Neuronal stem cell (in vitro differentiated cells): ENCODE data around the gene ACHE.
A peak's percentile ranks its signal among the peaks of the same experiment; 100 is the strongest.

Experiments
- DNase-seq: peaks from one replicate; pipeline ENCODE4 v3.0.0-alpha.2; 2013; ENCODE audit warnings: low spot score
- H2AFZ ChIP-seq: one replicate; pipeline ENCODE4 v1.6.1; 2013; ENCODE audit warnings: mild to moderate bottlenecking, low read length, inconsistent platforms
- H2AK5ac ChIP-seq: 2 replicates; pipeline ENCODE4 v1.6.1; 2013; ENCODE audit warnings: low read depth, mild to moderate bottlenecking, inconsistent platforms, low read length, moderate library complexity, mixed read lengths
- H2BK120ac ChIP-seq: 2 replicates; pipeline ENCODE4 v1.6.1; 2013; ENCODE audit warnings: low read depth, mild to moderate bottlenecking, inconsistent platforms, low read length, moderate library complexity, mixed read lengths
- H2BK12ac ChIP-seq: one replicate; pipeline ENCODE4 v1.6.1; 2013; ENCODE audit warnings: low read length, inconsistent platforms
- H2BK15ac ChIP-seq: 2 replicates; pipeline ENCODE4 v1.6.1; 2013; ENCODE audit warnings: mild to moderate bottlenecking, low read length, inconsistent platforms, mixed read lengths
- H2BK5ac ChIP-seq: one replicate; pipeline ENCODE4 v1.6.1; 2013; ENCODE audit warnings: inconsistent platforms, mild to moderate bottlenecking, low read length, moderate library complexity
- H3K14ac ChIP-seq: one replicate; pipeline ENCODE4 v1.6.1; 2013; ENCODE audit warnings: low read length, inconsistent platforms
- H3K18ac ChIP-seq: 2 replicates; pipeline ENCODE4 v1.6.1; 2013; ENCODE audit warnings: low read length, inconsistent platforms
- H3K23ac ChIP-seq: 2 replicates; pipeline ENCODE4 v1.6.1; 2013; ENCODE audit warnings: low read depth, mild to moderate bottlenecking, mixed read lengths, low read length, inconsistent platforms; ENCODE audit not compliant: poor library complexity
- H3K27ac ChIP-seq: replicated peaks from 3 replicates; pipeline ENCODE4 v1.5.1; 2013; ENCODE audit warnings: low read length, inconsistent platforms
- H3K27me3 ChIP-seq, 3 experiments: 2 replicates each; pipeline ENCODE4 v1.6.1; 2013; ENCODE audit warnings: low read length in 3 of 3, mild to moderate bottlenecking in 2 of 3, inconsistent platforms in 1 of 3, low read depth in 1 of 3, mixed read lengths in 1 of 3, moderate library complexity in 1 of 3; ENCODE audit not compliant: control insufficient read depth in 3 of 3, insufficient read depth in 3 of 3
- H3K36me3 ChIP-seq, 2 donors: replicated peaks in 1 of 2; 2 replicates each; pipeline ENCODE4 v1.6.1; 2013; ENCODE audit warnings: low read length in 2 of 2; ENCODE audit not compliant: control insufficient read depth in 2 of 2, insufficient read depth in 2 of 2
- H3K4ac ChIP-seq: 2 replicates; pipeline ENCODE4 v1.6.1; 2013; ENCODE audit warnings: inconsistent platforms, mild to moderate bottlenecking, low read length, moderate library complexity
- H3K4me1 ChIP-seq, 2 donors: 1 replicate in 1 of 2; 2 replicates in 1 of 2; pipeline ENCODE4 v1.6.1; 2013; ENCODE audit warnings: low read length in 2 of 2, low read depth in 1 of 2; ENCODE audit not compliant: control insufficient read depth in 2 of 2, insufficient read depth in 1 of 2
- H3K4me2 ChIP-seq: one replicate; pipeline ENCODE4 v1.6.1; 2013; ENCODE audit warnings: mild to moderate bottlenecking, low read length, inconsistent platforms; ENCODE audit not compliant: insufficient read depth, poor library complexity, severe bottlenecking
- H3K4me3 ChIP-seq, 2 donors: 2 replicates each; pipeline ENCODE4 v1.5.1; 2013; ENCODE audit warnings: low read length in 2 of 2, mild to moderate bottlenecking in 2 of 2, inconsistent platforms in 1 of 2, moderate library complexity in 1 of 2
- H3K79me1 ChIP-seq: one replicate; pipeline ENCODE4 v1.6.1; 2013; ENCODE audit warnings: low read depth, mild to moderate bottlenecking, inconsistent platforms, low read length, moderate library complexity
- H3K9ac ChIP-seq: one replicate; pipeline ENCODE4 v1.6.1; 2013; ENCODE audit warnings: mild to moderate bottlenecking, low read depth, low read length, inconsistent platforms; ENCODE audit not compliant: poor library complexity
- H3K9me3 ChIP-seq, 2 donors: replicated peaks in 1 of 2; 2 replicates each; pipeline versions ENCODE3 to v1.6.1; 2013; ENCODE audit warnings: low read length in 2 of 2, mild to moderate bottlenecking in 2 of 2, inconsistent platforms in 1 of 2, low read depth in 1 of 2, mixed read lengths in 1 of 2, moderate library complexity in 1 of 2; ENCODE audit not compliant: control insufficient read depth in 2 of 2, insufficient read depth in 1 of 2
- H4K8ac ChIP-seq: one replicate; pipeline ENCODE4 v1.6.1; 2013; ENCODE audit warnings: low read depth, mild to moderate bottlenecking, inconsistent platforms, low read length, moderate library complexity
- H4K91ac ChIP-seq: one replicate; pipeline ENCODE4 v1.6.1; 2013; ENCODE audit warnings: low read length, low read depth, mild to moderate bottlenecking, inconsistent platforms; ENCODE audit not compliant: poor library complexity
- WGBS, 2 donors: extraction: QIAGEN DNeasy Blood & Tissue Kit; methylation state at CpG; one replicate each; pipeline ENCODE4 v1.1.7; 2013; ENCODE audit warnings: missing lambda C conversion rate in 2 of 2, mixed read lengths in 1 of 2; ENCODE audit not compliant: insufficient read length in 2 of 2, insufficient replicate concordance in 1 of 2; ENCODE audit errors: extremely low coverage in 2 of 2; 5-methylcytosine and 5-hydroxymethylcytosine counted together

Gene ACHE

DNA sequence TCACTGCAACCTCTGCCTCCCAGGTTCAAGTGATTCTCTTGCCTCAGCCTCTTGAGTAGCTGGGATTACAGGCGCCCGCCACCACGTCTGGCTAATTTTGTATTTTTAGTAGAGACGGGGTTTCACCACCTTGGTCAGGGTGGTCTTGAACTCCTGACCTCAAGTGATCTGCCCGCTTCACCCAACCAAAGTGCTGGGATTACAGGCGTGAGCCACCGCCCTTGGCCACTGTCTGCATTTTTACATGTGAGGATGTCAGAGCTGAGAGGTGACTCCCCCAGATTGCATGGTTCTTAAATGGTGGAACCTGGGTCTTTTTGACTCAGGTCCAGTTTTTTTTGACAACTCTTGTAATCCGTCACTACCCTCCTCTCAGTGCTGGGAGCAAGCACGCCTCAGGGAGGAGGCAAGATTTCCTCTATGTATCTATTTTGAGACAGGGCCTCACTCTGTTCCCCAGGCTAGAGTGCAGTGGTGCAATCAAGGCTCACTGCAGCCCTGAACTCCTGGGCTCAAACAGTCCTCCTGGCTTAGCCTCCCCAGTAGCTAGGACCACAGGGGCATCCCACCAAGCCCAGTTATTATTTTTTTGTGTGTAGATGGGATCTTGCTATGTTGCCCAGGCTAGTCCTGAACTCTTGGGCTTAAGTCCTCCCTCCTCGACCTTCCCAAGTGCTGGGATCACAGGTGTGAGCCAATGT is 21.9 kb downstream of the ACHE start:
- Histone ChIP-seq H3K14ac (no peak overlapping the region), H3K9ac (no peak overlapping the region), H3K27me3 (no peaks in the 10 kb centered on the region), H2BK120ac (no peak overlapping the region), H2BK15ac (peak overlapping the region; percentile 15), H4K91ac (no peak overlapping the region), H3K4ac (no peak overlapping the region), H2AK5ac (peak overlapping the region; percentile 99), H3K23ac (no peak overlapping the region), H2AFZ (peak overlapping the region; percentile 87), H3K79me1 (peaks cover 6% of the 10 kb centered on the region), H3K4me3 (peak overlapping the region in 1 of 2 donors; percentile 85), H4K8ac (peak overlapping the region; percentile 29), H3K9me3 (no peaks in the 10 kb centered on the region), H3K18ac (no peak overlapping the region), H2BK5ac (no peak overlapping the region), H3K36me3 (peaks cover 33 to 80% of the 10 kb centered on the region in 2 donors), H2BK12ac (no peak overlapping the region), H3K27ac (no peak overlapping the region), H3K4me2 (peak overlapping the region; percentile 69), H3K4me1 (peaks cover 9 to 10% of the 10 kb centered on the region in 2 donors)
- no CpG with 5 or more reads among the region's 10 CpGs for WGBS, 2 donors
- DNase-seq = no peak

DNA sequence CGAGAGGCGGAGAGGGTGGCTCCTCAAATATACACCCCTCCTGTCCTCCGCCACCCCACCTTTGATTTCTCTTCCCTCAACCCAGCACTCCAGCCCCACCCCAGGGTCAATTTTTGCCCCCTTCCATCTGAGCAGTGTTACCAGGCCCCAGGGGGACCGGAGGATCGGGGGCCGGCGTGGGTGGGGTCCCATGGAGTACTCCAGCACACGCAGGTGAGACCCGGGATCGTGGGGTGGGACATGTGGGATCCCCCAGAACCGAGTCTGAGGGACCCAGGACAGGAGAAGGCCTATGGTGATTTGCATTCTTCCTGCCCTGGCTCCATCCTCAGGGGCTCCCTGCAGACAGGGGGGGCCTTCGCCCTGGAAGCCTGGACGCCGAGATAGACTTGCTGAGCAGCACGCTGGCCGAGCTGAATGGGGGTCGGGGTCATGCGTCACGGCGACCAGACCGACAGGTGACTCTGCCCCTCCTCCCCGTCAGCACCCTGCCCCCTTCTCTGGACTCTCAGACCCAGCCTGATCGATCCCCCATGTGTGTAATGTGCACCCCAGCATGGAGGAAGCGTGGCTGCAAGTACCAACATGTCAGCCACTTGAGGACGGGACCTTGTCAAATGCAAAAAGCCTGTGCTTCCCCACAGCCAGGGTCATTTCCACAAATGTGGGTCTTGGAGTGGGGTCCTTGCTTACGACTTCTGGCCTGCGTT is 27.8 kb downstream of the ACHE start:
- peak overlapping the region; percentile 2 for H2BK12ac ChIP-seq
- no peaks in the 10 kb centered on the region for H3K27me3 ChIP-seq
- peaks cover 18 to 46% of the 10 kb centered on the region in 2 donors for H3K36me3 ChIP-seq
- no peak for DNase-seq
- H3K4me2 ChIP-seq = peak overlapping the region; percentile 89
- peak overlapping the region; percentile 95 for H3K4ac ChIP-seq
- H2BK15ac ChIP-seq = peak overlapping the region; percentile 97
- H3K14ac ChIP-seq = peak overlapping the region; percentile 100
- peak overlapping the region; percentile 97 for H3K23ac ChIP-seq
- H2AFZ ChIP-seq = peak overlapping the region; percentile 99
- H4K91ac ChIP-seq = no peak overlapping the region
- H2BK5ac ChIP-seq = peak overlapping the region; percentile 100
- peaks cover 15% of the 10 kb centered on the region for H3K79me1 ChIP-seq
- H2BK120ac ChIP-seq = peak overlapping the region; percentile 67
- peak overlapping the region; percentile 87 to 93 for H3K4me3 ChIP-seq
- H4K8ac ChIP-seq = no peak overlapping the region
- H2AK5ac ChIP-seq = peak overlapping the region; percentile 100
- no peaks in the 10 kb centered on the region for H3K9me3 ChIP-seq
- peak overlapping the region; percentile 93 for H3K9ac ChIP-seq
- no CpG with 5 or more reads among the region's 27 CpGs for WGBS, 2 donors
- H3K27ac ChIP-seq = peak overlapping the region; percentile 33
- H3K18ac ChIP-seq = peak overlapping the region; percentile 99
- H3K4me1 ChIP-seq = peaks cover 11 to 13% of the 10 kb centered on the region in 2 donors

DNA sequence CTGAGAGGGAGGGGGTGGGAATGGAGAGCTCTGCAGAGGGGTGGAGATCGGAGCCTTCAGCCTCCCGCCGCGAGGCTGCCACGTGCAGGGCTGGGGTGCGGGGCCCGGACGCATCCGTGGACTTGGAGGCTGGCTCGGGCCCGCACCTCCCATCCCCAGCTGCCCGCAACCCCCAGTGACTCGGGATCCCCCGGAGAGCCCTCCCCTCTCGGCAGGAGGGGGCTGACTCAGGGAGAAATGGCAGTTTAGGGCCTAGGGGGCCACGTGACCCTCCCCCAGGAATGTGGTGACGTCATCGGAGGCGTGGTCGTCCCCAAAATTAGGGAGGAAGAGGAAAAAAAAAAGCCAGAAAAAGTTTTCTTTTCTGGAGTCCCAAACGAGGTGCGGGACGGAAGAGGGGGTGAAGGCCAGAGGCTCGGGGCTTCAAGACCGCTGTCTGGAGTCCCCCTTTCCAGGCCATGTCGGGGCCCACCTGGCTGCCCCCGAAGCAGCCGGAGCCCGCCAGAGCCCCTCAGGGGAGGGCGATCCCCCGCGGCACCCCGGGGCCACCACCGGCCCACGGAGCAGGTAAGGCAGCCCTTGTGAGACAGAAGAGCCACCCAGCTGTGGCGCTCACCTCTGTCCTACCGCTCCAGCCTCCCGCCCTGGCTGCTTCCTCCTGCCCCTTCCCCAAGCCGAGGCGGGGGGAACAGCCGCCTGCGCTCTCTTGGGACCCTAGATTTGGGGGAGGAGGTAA is 28.5 kb downstream of the ACHE start, which contains the start of gene TRIP6:
TRIP6 (plus strand) TSS at position 348 of the 736 bp plus-strand sequence; CDS start at position 459, 111 bp downstream.
- Histone ChIP-seq H4K8ac (peak within 1 kb of the TSS; percentile 82), H2BK12ac (peak within 1 kb of the TSS; percentile 100), H4K91ac (peak within 1 kb of the TSS; percentile 85), H3K36me3 (peaks cover 16 to 42% of the 10 kb centered on the region in 2 donors), H3K9me3 (no peaks in the 10 kb centered on the region), H3K14ac (peak within 1 kb of the TSS; percentile 100), H3K4me2 (peak within 1 kb of the TSS; percentile 89), H3K4me1 (peaks cover 11 to 13% of the 10 kb centered on the region in 2 donors), H3K18ac (peak within 1 kb of the TSS; percentile 99), H3K79me1 (peaks cover 17% of the 10 kb centered on the region), H3K9ac (peak within 1 kb of the TSS; percentile 93), H3K23ac (peak within 1 kb of the TSS; percentile 97), H3K27ac (peak within 1 kb of the TSS; percentile 33), H2BK15ac (peak within 1 kb of the TSS; percentile 99), H2AFZ (peak within 1 kb of the TSS; percentile 99), H2AK5ac (peak within 1 kb of the TSS; percentile 100), H3K4ac (peak within 1 kb of the TSS; percentile 95), H3K27me3 (no peaks in the 10 kb centered on the region), H3K4me3 (peak within 1 kb of the TSS; percentile 87 to 93), H2BK5ac (peak within 1 kb of the TSS; percentile 100), H2BK120ac (peak within 1 kb of the TSS; percentile 97)
- no CpG with 5 or more reads among the region's 42 CpGs for WGBS, 2 donors
- DNase-seq = peak; percentile 83
